A673 (cell line): ENCODE data around the gene B9D1.

Experiments
- CTCF ChIP-seq: fragments of 300-800, 200-600 bp; sonication (generic); conservative IDR thresholded peaks from 2 replicates; pipeline ENCODE4 v1.5.1; 2017; ENCODE audit warnings: low read depth, mild to moderate bottlenecking, antibody characterized with exemption, low read length, moderate library complexity, mixed read lengths
- EZH2 ChIP-seq: fragments of 200-600 bp; sonication (generic); IDR thresholded peaks from 2 replicates; pipeline ENCODE4 v1.6.1; 2017; ENCODE audit warnings: borderline replicate concordance, low read depth, mild to moderate bottlenecking, mixed read lengths, antibody characterized with exemption, low read length; ENCODE audit not compliant: poor library complexity, severe bottlenecking

GRCh38 chr17:19334331-19334730 lies 28.2 kb downstream of the B9D1 start:
- TF ChIP-seq CTCF (no peak), EZH2 (no peak)
